K562 (cell line): Measurements from ENCODE around the gene PLCB3. TPM values are rescaled to one million over a fixed set of nuclear protein-coding genes. Genes with fewer than 3 reads are reported as not detected.

Experiments
- CBX5 ChIP-seq: IDR thresholded peaks from 2 replicates; pipeline ENCODE4 v1.6.1; 2014; ENCODE audit warnings: low read depth, borderline replicate concordance
- EP400 ChIP-seq: fragments of 450-650 bp; IDR thresholded peaks from 2 replicates; pipeline ENCODE4 v1.6.1; 2017; ENCODE audit warnings: antibody characterized with exemption, mild to moderate bottlenecking, moderate library complexity
- ERF ChIP-seq: fragments of 450-650 bp; formaldehyde crosslinking; IDR thresholded peaks from 2 replicates; pipeline ENCODE4 v1.4.0; 2020; ENCODE audit warnings: mild to moderate bottlenecking, mixed read lengths
- FOXJ2 ChIP-seq: fragments of 200-800 bp; sonication (Bioruptor generic); IDR thresholded peaks from 2 replicates; pipeline ENCODE4 v1.6.1; 2016; ENCODE audit warnings: missing genetic modification characterization, missing compliant biosample characterization
- FOXM1 ChIP-seq, 2 experiments: fragments of 450-650 bp in 1 of 2; sonication (generic) in 1 of 2; formaldehyde crosslinking in 1 of 2; IDR thresholded peaks; 2 replicates each; pipeline versions ENCODE4 v1.6.1 to v1.9.0; 2017 to 2022; ENCODE audit warnings: low read depth in 2 of 2, mild to moderate bottlenecking in 2 of 2, missing genetic modification reagents in 1 of 2, moderate library complexity in 1 of 2
- HDAC8 ChIP-seq: fragments of 450-650 bp; IDR thresholded peaks from 2 replicates; pipeline ENCODE4 v1.6.1; 2016; ENCODE audit warnings: mild to moderate bottlenecking, missing genetic modification characterization, moderate library complexity, missing compliant biosample characterization
- HEY1 ChIP-seq: fragments of 250-450 bp; sonication (Bioruptor Pico); IDR thresholded peaks from 2 replicates; pipeline ENCODE4 v1.5.0; 2020; ENCODE audit warnings: mild to moderate bottlenecking, moderate library complexity, borderline replicate concordance
- HMGN3 ChIP-seq: IDR thresholded peaks from 2 replicates; pipeline ENCODE4 v1.6.1; 2011; ENCODE audit warnings: borderline replicate concordance, low read depth, mild to moderate bottlenecking, mixed read lengths, low read length; ENCODE audit not compliant: insufficient read length; ENCODE audit errors: extremely low read depth
- MTA2 ChIP-seq: fragments of 450-650 bp; IDR thresholded peaks from 2 replicates; pipeline ENCODE4 v1.6.1; 2016; ENCODE audit warnings: low read depth
- NCOA1 ChIP-seq: fragments of 450-650 bp; IDR thresholded peaks from 2 replicates; pipeline ENCODE4 v1.6.1; 2016; ENCODE audit warnings: low read depth
- NCOR1 ChIP-seq: fragments of 450-650 bp; IDR thresholded peaks from 2 replicates; pipeline ENCODE4 v1.6.1; 2016; ENCODE audit warnings: mild to moderate bottlenecking, moderate library complexity
- PREB ChIP-seq: sonication (generic); formaldehyde crosslinking; IDR thresholded peaks from 2 replicates; pipeline ENCODE4 v1.8.1; 2023; ENCODE audit warnings: mild to moderate bottlenecking, missing genetic modification reagents
- RHOXF2B ChIP-seq: fragments of 250-450 bp; sonication (Bioruptor Pico); conservative IDR thresholded peaks from 2 replicates; pipeline ENCODE4 v1.5.1; 2021
- SRSF7 ChIP-seq: fragments of 200-400 bp; formaldehyde crosslinking; optimal IDR thresholded peaks from 2 replicates; pipeline ENCODE3; 2017; ENCODE audit warnings: mild to moderate bottlenecking, low read depth, low read length
- ZBTB26 ChIP-seq: fragments of 450-650 bp; formaldehyde crosslinking; IDR thresholded peaks from 2 replicates; pipeline ENCODE4 v1.4.0; 2022; ENCODE audit warnings: missing genetic modification characterization
- ZC3H11A ChIP-seq: IDR thresholded peaks from 2 replicates; pipeline ENCODE4 v1.6.1; 2012; ENCODE audit warnings: low read depth, low read length, improper control_type of control experiment
- ZKSCAN8 ChIP-seq: fragments of 200-800 bp; sonication (Bioruptor generic); IDR thresholded peaks from 2 replicates; pipeline ENCODE4 v1.6.1; 2016; ENCODE audit warnings: missing genetic modification characterization, missing compliant biosample characterization
- ZNF274 ChIP-seq: IDR thresholded peaks from 2 replicates; pipeline ENCODE4 v1.6.1; 2011; ENCODE audit warnings: low read depth, mild to moderate bottlenecking, low read length, moderate library complexity, borderline replicate concordance
- ZNF586 ChIP-seq: fragments of 450-650 bp; formaldehyde crosslinking; conservative IDR thresholded peaks from 2 replicates; pipeline ENCODE4 v1.4.0; 2020; ENCODE audit warnings: mild to moderate bottlenecking, moderate library complexity
- ZNF764 ChIP-seq: fragments of 250-450 bp; sonication (Bioruptor Pico); IDR thresholded peaks from 2 replicates; pipeline ENCODE4 v1.4.0; 2020; ENCODE audit warnings: low read depth, mild to moderate bottlenecking, moderate library complexity
- ZNF766 ChIP-seq: fragments of 200-800 bp; sonication (Bioruptor generic); conservative IDR thresholded peaks from 2 replicates; pipeline ENCODE4 v1.6.1; 2016; ENCODE audit warnings: missing genetic modification characterization, missing compliant biosample characterization
- ZZZ3 ChIP-seq: fragments of 450-650 bp; IDR thresholded peaks from 2 replicates; pipeline ENCODE4 v1.6.1; 2016; ENCODE audit warnings: antibody characterized with exemption, mild to moderate bottlenecking, moderate library complexity
- polyA plus RNA-seq, 8 experiments: library from polyadenylated mRNA; depleted of rRNA in 4 of 8; stranded (reverse) in 5 of 8; unstranded in 3 of 8; fragments of >200 nt; fragmentation: Nextera tagmentation in 2 of 8; fragmentation: Illumina TruSeq in 1 of 8; extraction: Ambion mirVana in 2 of 8; extraction: Trizol in 1 of 8; gene quantifications; 2 replicates each; pipeline versions ENCODE4 v1.2.1 to v1.2.3, GENCODE V29; 2011 to 2014; ENCODE audit warnings: inconsistent platforms in 1 of 8, missing spikeins in 1 of 8
- total RNA-seq, 7 experiments: library from RNA; depleted of rRNA in 6 of 7; stranded (reverse); fragments of >200 nt in 6 of 7; fragmentation: Illumina TruSeq in 2 of 7; extraction: Trizol in 2 of 7; gene quantifications; 2 replicates each; pipeline versions ENCODE4 v1.2.1 to v1.2.3, GENCODE V29; 2011 to 2021; ENCODE audit warnings: low replicate concordance in 1 of 7

The PLCB3 gene
- total and polyA plus RNA-seq, 9 of the 15 experiments (the other 6 are each of a cell fraction or from before 2014, with no cell fraction given) = 0.31 to 44.8 (median 14.6) TPM

- TF ChIP-seq ZZZ3 = no peak
- TF ChIP-seq ZBTB26 (CRISPR knock-in tag) = 0 out of 2 replicates have a peak, but pooled peaks have one; percentile 3
- TF ChIP-seq PREB (CRISPR knock-in tag) = peak; percentile 88
- no peak for TF ChIP-seq CBX5
- no peak for TF ChIP-seq ZNF586 (CRISPR knock-in tag)
- TF ChIP-seq EP400 = no peak; the same call in 1 of the 2 replicates
- peak; percentile 15; the same call in 1 of the 2 replicates for TF ChIP-seq ZC3H11A
- peak; percentile 14; the same call in 1 of the 2 replicates for TF ChIP-seq NCOR1
- 0 out of 2 replicates have a peak, but pooled peaks have one; percentile 69 for TF ChIP-seq FOXJ2 (tag)
- TF ChIP-seq HEY1 (CRISPR knock-in tag) = no peak
- peak; percentile 93 for TF ChIP-seq NCOA1
- TF ChIP-seq MTA2 = peak; percentile 91
- peak; percentile 9; the same call in 1 of the 2 replicates for TF ChIP-seq FOXM1 (IDR thresholded peaks at IDR 0.05; ENCODE audit: low read depth)
- TF ChIP-seq FOXM1 (CRISPR knock-in tag; IDR thresholded peaks at IDR 0.05; ENCODE audit: low read depth) = no peak
- no peak for TF ChIP-seq ZNF274
- peak; percentile 57; the same call in 1 of the 2 replicates for TF ChIP-seq ZKSCAN8 (CRISPR knock-in tag)
- no peak for TF ChIP-seq RHOXF2B
- TF ChIP-seq ZNF766 (CRISPR knock-in tag) = no peak; the same call in none of the 2 replicates
- TF ChIP-seq ZNF764 (CRISPR knock-in tag) = no peak
- TF ChIP-seq ERF (CRISPR knock-in tag) = peak; percentile 74
- TF ChIP-seq HMGN3 = no peak
- no peak for TF ChIP-seq SRSF7
- TF ChIP-seq HDAC8 (tag) = no peak
These were observed 18.4 kb downstream of the PLCB3 start (continued) for GRCh38 chr11:64269540-64270220.
